Activated CD8-positive, alpha-beta memory T cell treated with anti-CD3 and anti-CD28 coated beads for 24 hours (primary cell): Measurements from ENCODE around the gene RABEP2.
"Not testable (repeated sequence)": the region's sequence is repeated elsewhere in the genome, so short reads cannot be mapped to it uniquely, and the experiment has no call there.

Source experiments
- DNase-seq: peaks from one replicate; pipeline ENCODE4 v3.0.0-alpha.2; 2020

The RABEP2 gene

GRCh38 chr16:28878083-28878926 is 46.7 kb downstream of the RABEP2 start, which contains the start of gene ATP2A1:
Gene ATP2A1 (plus strand): TSS chr16:28878488. CDS start chr16:28878672, 184 bp downstream.
- DNase-seq, result no peak

GRCh38 chr16:28877655-28878000 is 47.4 kb downstream of the RABEP2 start:
- DNase-seq, result no peak

DNA sequence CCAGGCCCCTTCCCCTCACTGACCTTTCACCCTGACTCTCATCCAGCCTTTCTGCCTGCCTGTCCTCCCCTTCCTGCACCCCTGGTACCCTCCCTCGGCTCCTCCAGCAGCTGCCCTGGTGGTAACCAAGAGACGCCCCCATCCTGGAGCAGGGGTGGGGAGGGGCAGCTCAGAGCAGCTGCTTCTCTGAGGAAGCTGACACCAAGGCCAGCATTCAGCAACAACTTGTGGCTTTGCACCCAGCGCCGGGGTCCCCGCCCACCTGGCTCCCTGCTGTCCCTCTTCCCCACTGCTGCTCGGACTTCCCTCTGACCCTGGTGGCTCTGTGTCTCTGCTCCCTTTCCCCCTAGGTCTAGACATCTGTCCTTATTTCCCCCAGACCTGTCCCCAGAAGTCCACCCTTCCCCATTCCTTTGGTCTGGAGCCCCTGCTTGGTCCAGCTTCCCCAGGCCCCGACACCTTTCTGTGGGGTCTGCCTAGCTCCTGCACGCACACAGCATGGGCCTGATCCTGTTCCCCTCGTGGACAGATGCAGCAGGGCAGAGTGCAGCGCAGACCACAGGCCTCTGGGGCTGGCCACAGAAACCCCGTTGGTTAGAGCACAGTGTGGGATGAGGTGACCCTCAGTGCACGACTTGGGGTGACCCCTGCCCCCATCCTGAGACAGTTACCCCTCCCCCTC is 47.9 kb downstream of the RABEP2 start:
- DNase-seq, result no peak

DNA sequence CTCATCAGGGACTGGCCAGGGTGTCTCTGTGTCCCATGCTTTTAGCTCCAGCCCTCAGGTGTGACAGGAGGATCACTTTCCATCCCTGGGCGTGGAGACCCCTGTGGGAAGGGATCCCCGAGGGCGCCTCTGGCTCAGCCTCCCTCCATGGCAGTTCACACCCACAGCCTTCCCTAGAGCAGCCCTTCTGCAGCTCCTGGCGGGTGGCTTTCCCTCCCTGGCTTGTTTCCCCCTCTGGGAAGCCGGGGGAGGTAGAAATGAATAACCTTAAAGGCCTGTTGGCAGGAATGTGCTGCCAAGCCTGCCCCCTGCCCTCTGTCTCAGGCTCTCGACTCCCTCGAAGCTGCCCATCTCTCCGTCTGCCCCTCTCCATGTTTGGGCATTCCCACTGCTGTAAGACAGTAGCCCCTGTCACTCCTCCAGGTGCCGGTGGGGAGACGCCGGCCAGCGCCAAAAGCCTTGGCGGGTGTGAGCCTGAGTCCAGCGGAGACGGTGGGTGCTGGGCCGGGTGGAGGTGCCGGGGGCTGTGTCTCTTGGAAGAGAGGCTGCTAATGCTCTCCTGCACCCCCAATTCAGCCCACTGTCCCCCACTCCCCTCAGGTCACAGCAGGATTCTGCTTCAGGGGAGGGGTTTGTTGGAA is 48.9 kb downstream of the RABEP2 start:
- DNase-seq, result no peak

DNA sequence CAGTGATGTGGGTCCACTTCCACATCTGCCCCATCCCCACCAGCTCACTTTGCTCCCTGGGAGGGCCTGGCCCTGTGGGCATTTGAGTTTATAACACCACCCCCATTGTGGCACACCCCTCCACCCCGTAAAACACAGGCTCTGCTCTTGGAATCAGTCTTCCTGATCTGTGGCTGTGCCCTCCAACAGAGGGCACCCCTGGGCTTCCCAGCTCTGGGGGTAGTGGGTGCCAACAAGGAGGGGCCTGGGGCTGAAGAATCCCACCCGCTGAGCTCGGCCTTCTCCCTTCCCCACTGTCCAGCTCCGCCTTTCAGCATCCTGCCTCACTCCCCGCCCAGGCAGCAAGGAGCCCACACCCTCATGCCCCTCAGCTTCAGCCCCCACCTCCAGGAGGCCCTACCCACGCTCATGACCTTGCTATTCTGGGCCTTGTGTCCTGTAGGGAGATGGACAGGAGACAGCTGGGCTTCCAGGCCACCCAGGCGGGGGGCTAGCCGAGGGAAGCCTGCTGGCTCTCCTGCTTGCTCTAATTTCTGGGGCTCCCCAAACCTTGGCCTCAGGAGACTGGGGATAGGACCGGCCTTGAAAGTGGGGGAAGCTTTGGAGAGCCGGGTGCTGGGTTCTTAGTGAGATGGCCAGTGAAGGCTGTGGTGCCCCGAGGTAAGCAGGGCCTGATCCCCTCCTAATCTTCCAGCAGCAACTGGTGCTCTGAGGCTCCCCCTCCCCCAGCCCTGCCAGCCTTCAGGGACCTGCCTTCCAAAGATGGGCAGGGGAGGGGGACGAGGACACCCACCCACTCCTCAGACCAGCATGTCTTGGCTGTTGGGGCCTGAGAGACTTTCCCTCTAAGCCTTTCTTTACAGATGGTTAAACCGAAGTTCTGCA is 49.7 kb downstream of the RABEP2 start:
- DNase-seq, result no peak

DNA sequence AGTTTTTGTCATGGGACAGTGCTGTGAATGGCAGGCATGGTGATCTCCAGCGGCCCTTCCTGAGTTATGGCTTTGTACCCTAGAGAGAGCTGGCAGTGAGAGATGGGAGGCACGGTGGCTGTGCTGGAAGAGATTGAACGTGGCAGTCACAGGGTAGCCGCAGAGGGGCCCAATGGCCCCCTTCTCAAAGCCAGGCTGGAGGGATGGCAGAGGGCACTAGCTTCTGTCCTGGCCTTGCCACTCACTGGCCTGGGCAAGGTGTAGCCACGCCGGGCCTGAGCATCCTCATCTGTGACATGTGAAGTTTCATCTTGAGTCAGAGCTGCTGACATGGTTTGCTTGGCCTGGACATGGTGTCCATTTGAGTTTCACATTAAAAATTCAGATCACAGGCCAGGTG is 50.6 kb downstream of the RABEP2 start:
- no peak for DNase-seq

GRCh38 chr16:28873543-28874201 is 51.4 kb downstream of the RABEP2 start:
- peak; percentile 80 for DNase-seq

DNA sequence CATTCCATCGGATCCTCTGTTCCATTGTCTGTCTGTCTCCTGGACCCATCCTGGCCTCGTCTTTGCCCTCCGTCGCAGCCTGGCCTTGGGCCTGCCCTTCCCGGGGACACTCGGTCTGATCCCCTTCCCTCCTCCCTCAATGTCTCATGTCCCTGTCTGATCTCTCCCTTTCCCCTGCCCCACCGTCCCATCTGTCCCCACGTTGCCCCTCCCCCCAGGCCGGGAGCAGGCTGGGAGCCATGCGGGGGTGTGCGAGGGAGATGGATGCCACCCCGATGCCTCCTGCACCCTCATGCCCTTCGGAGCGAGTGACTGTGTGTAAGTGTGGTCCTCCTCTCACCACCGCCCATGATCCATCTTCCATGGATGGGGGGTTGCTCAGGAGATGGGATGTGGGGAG is 52.1 kb downstream of the RABEP2 start:
- no peak for DNase-seq

- DNase-seq, result no peak
These were observed 55.8 kb downstream of the RABEP2 start for GRCh38 chr16:28869201-28869600.

DNA sequence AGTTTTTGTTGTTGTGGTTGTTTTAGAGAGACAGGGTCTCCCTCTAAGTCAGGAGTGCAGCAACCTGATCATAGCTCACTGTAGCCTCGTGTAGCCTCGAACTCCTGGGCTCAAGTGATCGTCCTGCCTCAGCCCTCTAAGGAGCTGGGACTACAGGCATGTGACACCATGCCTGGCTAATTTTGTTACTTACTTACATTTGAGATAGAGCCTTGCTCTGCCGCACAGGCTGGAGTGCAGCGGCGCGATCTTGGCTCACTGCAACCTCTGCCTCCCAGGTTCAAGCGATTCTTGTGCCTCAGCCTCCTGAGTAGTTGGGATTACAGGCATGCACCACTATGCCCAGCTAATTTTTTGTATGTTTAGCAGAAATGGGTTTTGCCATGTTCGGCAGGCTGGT is 57.4 kb downstream of the RABEP2 start:
- DNase-seq, result not testable (repeated sequence)

- no peak for DNase-seq
These were observed 57.8 kb downstream of the RABEP2 start for GRCh38 chr16:28867241-28867640.

GRCh38 chr16:28866454-28866804 is 58.6 kb downstream of the RABEP2 start:
- no peak for DNase-seq

DNA sequence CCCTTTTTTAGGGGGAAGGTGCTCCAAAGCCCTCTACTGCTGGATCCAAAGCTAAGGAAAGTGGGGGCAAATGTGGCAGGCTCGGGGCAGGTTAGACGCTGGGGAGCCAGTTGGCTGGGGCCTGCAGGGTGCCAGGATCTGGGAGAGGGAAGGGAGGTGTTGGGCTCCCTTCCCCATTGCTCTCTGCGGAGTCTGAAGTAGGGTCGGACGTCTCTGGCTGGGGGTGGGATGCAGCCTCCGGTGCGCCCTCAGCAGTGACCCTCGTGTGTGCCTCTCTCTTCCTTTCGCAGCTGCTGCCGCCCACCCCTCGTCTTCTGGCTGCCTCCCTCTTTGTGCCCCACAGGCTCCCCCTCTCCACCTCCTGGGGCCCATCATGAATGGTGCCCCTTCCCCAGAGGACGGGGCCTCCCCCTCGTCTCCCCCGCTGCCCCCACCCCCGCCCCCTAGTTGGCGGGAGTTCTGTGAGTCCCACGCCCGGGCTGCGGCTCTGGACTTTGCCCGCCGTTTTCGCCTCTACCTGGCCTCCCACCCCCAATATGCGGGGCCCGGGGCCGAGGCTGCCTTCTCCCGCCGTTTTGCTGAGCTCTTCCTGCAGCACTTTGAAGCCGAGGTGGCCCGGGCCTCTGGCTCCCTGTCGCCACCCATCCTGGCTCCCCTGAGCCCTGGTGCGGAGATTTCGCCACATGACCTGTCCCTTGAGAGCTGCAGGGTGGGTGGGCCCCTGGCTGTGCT is 59.1 kb downstream of the RABEP2 start:
- no peak for DNase-seq

- DNase-seq, result no peak
These were observed 59.9 kb downstream of the RABEP2 start for GRCh38 chr16:28865001-28865688.

DNA sequence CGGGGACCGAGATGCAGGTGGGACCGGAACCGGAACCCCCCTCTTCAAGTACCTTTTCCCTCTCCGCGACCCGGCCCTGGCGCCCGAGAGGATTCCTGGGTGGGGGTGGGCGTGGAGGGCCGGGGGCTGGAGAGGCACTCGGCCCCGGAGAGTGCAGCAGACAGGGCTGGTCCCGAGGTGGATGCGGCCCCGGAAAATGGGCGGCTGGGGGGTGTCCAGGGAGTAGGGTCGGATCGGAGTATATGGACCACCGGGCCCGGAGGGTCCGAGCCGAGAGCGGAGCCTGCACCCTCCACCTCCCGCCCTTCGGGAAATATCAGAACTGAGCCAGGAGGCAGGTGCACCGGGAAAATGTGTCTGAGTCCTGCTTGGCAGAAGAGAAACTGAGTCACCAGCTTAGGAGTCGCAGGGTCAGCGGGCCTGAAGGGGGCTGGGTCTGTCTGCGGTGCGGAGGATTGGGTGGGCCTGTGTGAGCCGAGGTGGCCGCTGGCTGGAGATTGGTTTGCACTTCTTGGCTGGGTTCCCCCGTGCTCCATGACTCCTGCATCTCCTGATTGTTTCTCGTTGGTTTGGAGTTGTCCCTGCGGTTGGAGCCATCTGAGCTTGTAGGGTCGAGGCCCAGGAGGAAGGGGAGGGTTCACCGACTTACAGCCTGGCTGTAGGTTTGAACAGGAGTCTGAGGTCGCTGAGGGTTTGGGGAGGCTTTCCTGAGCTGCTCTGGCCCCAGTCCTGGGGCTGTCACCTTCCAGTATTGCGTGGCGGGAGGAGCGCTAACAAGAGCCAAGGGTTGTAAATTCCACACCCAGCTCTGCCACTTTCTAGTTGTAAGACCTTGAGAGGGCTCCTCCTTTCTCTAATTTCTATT is 60.9 kb downstream of the RABEP2 start:
- no peak for DNase-seq

DNA sequence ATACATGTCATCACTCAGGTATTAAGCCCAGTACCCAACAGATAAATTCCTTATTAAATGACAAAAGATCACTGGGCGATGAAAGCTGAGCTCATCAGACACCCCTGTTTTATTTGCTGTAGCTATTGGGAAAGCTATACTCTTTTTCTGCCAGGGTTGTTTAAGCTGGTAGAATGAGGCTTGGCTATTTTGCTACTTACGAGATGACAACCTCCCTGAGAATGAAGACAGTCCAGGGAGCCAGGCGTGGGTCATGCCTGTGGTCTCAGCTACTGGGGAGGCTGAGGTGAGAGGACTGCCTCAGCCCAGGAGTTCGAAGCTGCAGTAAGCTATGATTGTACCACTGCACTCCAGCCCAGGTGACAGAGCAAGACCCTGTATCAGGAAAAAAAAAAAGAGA is 65.7 kb downstream of the RABEP2 start:
- no peak for DNase-seq

- DNase-seq, result no peak
These were observed 66.6 kb downstream of the RABEP2 start for GRCh38 chr16:28858421-28858820.
